GM21529 (cell line): ENCODE measurements around the gene BATF2.
A peak's percentile ranks its signal among the peaks of the same experiment; 100 is the strongest.
"Not testable (repeated sequence)": the region's sequence is repeated elsewhere in the genome, so short reads cannot be mapped to it uniquely, and the experiment has no call there.

Source experiments
- ATAC-seq: cut with Tn5 transposase; IDR thresholded peaks from one replicate; pipeline ENCODE4 v1.9.1; 2021; ENCODE audit not compliant: unreplicated experiment

Gene BATF2

DNA sequence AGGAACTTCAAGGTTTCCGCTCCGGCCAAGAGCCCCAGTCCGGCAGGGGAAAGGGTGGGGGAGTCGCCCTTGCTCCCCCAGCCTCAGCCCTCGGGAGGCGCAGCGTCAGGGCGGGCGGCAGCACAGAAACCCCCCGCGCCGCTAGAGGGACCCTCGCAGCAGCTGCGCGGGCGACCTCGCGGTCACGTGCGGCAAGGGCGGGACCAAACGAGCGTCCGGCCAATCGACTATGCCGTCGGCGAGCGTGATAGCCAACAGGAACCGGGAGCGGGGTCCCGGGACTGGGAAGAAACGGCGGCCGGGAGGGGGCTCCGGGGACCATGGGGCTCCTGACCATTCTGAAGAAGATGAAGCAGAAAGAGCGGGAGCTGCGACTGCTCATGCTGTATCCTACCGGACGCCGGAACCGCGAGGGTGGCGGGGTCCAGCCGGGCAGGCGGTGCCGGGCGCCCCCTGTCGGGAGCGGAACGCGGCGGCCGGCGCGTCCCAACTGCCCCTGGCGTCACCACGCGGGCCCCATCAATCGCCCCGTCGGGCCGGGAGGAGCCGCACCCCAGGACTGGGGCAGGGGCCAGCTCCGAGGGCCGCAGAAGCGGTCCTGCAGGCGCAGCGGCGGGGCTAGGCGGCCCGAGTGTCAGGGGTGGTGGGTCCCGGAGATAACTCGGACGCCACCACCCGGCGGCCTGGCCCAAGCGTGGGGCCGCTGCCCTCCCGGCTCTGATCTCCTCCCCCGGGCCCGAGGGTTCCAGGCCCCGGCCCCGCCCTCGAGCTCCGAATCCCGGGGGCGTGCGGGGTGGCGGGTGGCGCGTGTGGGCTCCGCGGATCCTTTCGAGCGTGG, 17.3 kb upstream of the BATF2 start, which contains the start of gene ARL2:
Gene ARL2 (plus strand): TSS at position 273 of the 838 bp plus-strand sequence. CDS start 48 bp downstream, at position 321.
- ATAC-seq, result peak; percentile 74

DNA sequence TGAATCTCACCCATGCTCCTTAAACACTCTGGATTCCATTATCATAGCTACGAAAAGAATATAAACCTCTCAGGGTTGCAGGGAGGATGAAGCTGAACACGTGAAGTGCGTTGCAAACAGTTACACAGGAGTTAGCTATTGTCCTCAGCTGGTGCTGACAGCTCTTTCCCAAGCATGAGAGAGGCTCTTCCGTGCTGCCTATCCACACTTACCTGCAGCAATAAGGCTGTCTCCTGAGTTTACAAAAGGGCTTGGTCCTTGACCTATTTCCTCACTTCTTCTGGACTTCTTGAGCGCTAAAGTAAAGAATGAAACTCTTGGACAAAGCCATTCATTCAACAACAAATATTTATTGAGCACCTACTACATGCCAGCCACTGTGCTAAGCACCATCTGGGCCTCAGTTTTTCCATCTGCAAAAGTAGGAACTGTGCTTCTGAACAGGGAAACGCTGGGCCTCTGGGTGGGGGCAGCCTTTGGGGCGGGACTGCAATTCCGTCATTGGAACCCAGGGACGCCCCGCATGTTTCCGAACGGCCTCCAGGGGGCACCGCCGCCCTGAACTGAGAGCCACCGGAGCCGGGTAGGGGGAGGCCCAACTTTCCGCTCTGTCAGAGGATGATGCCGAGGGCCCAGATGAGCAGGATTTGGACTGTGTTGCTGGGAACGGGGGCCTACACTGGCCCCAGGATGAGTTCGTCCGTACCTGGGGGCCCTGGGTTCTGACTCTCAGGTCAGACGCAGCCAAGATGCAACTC, 16.5 kb upstream of the BATF2 start:
- ATAC-seq, result peak; percentile 69

DNA sequence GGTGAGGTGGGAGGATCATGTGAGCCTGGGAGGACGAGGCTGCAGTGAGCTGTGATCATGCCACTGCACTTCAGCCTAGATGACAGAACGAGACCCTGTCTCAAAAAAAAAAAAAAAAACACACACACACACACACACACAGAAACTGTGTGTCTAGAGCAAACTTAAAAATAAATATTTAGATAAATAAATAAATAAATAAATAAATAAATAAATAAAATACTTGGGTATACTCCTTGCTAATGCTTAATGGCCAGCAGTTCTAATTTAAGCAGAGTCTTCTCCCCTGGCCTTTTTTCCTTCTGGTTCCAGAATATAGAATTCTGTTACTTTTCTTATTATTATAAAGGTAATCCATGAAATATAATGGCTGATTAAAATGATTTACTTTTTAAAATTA, 12.1 kb upstream of the BATF2 start:
- no peak for ATAC-seq

DNA sequence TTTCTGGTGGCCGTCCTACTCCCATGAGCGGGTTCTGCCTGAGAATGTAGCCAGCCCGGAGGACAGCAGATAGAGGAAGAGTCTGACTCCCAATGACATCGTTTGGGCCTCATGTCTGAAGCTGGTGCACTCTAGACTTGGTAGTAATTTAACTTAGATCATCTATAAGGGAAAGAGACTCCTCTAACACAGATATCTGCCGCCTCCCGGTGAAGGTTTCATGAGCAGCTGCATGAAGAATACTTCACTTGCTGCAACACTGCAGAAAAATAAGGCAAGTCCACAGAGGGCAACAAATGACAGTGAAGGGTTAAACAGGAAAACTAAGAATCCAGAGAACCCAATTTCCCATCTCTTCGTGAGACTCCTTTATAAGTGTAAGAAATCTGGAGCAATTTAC, 11.2 kb upstream of the BATF2 start:
- ATAC-seq, result no peak

DNA sequence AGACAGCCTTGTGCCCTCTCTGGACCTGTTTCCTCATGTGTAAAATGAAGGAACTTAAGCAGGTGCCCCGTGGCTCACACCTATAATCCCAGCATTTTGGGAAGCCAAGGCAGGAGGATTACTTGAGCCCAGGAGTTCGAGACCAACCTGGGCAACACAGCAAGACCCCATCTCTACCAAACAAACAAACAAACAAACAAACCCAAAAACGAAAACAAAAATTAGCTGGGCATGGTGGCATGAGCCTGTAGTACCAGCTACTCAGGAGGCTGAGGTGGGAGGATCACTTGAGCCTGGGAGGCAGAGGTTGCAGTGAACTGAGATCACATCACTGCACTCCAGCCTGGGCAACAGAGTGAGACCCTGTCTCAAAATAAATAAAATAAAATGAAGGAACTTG, 7.2 kb upstream of the BATF2 start:
- ATAC-seq, result not testable (repeated sequence)

DNA sequence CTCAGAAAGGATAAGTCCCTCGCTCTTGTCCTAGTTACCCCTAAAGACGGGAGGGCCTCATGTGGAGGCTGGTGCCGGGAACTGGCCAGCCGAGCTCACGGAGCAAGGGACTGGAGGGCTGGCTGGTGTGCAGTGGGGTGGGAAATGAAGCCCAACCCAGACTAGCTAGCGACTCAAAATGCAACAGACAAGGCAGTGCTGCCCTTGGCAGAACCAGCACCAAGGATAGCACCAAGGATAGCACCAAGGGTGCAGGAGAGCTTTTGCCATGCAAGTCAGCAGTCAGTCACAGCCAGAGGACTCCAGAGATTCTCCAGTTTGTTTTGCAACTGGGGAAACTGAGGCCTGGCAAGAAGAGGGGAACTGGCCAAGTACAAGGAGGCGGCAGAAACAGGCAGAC, 6.5 kb upstream of the BATF2 start:
- ATAC-seq, result no peak

DNA sequence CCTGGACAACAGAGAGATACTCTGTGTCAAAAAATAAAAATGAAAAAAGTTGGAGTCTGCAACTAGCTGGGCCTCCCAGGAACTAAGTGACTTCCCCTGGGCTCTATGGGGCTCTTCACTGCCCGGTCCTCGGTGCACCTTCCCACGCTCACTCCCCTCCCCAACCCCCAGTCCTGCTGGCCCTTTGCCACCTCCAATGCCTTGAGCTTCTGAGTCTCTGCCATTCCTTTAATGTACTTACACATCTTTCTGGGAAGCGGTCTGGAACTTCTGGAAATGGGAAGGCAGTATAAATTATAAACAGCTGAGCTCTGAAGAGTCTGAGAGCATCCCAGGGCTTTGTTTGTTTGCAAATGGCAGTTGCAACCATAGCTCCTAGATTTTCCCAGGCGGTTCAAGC, 5.9 kb upstream of the BATF2 start:
- no peak for ATAC-seq

DNA sequence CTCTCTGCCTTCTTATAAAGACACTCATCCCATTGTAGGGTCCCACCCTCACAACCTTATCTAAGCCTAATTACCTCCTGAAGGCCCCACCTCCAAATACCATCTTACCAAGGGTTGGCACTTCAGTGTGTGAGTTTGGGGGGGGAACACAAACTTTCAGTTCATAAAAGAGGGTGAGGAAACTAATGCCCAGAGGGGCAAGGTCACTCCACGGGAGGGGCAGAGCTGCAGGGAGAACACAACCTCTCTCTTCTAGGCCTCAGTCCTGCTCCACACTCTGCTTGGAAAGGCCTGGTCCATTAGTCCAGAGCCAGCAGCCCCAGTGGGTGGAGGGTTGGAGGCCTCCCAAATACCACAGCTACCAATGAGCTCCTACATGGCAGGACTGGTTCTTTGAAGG, 2.7 kb upstream of the BATF2 start:
- ATAC-seq, result no peak

DNA sequence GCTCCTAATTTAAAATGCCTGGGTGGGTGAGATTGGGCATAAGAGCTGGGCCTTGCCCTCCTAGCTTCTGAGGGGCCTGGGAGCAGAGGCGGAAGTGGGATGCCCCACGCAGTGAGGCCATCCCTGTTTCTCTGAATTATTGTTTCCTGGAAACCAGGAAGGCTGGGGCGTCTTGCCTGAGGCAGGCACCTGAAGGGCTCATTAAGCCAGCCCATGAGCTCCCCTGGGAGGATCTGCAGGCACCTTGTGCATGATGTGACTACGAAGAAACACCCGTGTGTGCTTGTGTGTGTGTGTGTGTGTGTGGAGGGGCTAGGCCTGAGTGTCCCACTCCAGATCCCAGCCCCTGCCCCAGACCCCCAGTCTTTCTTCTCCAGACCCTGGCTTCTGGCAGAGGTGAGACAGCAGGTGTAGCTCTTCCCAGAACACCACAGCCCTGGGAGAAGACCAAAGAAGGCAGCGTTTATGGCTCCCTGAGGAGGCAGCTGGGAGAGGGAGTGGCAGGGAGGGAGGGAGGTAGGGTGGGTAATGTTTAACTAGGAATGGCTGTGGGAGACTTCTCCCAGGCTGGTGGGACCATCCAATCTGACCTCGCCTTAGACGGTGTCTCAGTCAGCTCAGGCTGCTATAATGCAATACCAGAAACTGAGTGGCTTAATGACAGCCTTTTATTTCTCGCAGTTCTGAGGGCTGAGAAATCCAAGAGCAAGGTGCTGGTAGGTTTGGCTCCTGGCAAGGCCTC, 2.1 kb upstream of the BATF2 start:
- no peak for ATAC-seq

DNA sequence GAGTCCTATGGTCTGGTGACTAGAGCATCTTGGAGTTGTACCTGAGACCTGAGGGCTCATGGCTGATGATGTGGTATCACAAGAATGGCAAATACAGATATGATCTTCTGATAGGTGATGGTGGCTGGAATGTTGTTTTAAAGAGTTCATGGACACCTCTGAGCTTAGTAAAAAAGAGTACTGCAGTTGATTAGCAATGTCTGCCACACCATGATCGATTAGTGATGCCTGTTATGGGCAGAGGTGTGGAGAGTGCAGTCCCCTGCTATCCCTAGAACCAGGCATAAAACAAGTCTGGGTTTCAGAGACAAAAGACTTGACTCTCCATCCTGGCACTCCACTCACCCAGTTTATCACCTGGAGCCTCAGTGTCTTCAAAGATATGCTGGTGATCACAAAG, 1.4 kb upstream of the BATF2 start:
- no peak for ATAC-seq

DNA sequence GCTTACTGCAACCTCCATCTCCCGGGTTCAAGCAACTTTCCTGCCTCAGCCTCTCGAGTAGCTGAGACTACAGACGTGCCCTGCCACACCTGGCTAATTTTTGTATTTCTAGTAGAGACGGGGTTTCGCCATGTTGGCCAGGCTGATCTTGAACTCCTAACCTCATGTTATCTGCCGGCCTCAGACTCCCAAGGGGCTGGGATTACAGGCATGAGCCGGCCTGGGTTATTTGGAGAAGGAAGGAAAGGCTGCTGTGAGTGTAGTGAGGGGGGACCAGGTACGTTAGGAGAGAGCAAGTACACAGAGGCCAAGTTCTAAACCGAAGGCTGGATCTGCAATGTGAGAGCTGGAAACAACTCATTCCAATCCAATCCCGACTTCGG, 453 bp downstream of the BATF2 start:
- no peak for ATAC-seq

DNA sequence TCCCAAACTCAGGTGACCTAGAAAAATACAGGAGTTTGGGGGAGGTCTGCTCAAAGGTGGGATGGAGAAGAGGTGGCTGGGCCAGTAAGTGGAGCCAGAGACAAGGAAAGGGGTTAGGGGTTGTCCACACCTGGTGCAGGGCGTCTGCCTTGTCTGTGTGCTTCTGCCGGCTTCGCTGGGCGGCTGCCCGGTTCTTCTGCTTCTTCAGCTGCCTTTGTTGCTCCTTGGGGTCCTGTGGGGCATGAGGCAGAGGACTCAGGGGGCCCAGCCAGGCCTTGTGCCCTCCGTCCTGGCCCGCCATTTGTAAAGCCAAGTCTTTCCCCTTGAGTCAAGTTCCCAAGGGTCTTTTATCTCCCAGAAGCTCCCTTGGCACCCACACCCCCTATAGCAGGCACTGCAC, 2.5 kb downstream of the BATF2 start:
- no peak for ATAC-seq

DNA sequence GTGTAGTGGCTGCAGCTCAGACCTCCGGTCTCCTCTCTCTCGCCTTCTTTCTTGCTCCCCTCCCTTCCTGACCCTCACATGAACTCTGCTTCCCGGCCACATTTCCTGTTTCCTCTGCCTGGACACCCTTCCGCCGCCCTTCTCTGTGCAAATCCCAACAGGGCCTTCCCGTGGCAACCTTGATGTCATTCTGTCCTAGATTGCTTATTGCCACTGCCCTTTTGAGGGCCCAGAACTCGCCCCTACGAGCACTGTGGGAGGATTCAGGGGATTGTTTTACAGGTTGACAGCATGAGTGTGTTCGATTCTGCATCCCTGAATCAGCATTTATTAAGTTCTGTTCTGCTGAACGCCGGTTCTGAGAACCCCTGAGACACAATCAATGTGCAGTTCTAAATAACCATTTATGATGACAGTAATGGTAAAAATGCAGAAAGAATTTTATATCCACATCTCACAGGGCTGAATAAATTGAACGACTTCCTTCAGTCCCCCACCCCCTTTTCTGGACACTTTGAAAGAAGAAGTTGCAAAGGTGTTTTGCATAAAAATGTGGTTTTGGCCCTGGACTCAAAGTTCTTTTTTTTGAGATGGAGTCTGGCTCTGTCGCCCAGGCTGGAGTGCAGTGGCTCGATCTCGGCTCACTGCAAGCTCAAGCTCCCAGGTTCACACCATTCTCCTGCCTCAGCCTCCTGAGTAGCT, 6.4 kb downstream of the BATF2 start:
- no peak for ATAC-seq

DNA sequence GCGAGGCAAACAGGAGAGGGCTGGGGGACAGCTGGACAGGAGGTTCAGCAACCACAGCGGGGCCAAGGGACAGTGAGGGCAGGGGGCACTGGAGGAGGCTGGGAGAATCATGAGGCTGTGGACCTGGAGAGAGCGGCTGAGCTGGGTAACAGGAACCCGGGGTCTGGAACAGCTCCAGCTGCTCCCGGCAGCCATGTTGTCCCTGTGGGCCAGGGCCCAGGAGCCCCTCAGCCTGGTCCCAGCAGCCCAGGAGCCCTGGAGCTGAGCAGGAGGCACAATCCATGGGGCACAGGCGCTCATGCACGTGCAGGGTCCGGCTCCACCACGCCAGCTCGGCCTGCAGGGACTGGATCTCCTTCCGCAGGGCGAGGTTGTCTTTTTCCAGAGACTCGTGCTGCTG, 7.4 kb downstream of the BATF2 start:
- ATAC-seq, result no peak

DNA sequence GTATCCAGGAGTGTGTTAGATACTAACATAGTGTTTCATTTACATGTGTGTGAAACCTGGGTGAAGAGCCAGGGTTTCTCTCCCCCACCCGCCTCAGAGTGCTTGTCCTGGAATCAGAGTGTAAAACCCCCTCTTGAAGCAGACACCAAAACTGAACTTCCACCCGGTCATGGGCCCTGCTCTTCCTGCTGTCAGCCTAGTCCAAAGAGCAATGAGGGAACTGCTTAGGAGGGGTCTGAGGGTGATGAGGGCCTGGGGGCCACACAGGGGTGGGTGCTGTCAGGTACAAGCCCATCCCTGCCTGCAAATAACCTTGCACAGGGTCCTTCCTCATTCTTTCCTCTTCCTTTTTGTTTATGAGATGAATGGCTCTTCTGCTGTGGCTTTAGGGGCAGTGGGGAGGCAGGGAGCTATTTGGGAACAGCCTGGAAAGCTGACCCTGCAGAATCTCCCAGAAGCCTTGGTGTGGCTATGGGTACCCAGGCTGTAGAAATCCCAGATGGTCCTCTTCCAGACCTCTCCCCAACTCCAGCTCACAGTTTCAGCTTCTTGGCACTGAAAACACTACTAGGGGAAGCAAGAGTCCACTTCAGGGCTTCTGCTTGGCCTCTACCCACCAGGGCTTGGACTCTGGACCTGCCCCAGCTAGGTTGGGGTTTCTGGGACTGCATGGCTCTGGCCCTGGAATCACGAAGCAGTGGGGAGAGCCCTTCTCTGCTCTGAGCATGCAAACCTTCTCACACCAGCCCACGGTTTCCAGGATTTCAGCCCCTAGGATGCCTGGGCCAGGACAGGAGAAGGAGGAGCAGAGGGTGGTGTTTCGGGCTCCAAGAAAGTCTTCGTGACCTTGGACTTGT, 8.5 kb downstream of the BATF2 start:
- no peak for ATAC-seq

DNA sequence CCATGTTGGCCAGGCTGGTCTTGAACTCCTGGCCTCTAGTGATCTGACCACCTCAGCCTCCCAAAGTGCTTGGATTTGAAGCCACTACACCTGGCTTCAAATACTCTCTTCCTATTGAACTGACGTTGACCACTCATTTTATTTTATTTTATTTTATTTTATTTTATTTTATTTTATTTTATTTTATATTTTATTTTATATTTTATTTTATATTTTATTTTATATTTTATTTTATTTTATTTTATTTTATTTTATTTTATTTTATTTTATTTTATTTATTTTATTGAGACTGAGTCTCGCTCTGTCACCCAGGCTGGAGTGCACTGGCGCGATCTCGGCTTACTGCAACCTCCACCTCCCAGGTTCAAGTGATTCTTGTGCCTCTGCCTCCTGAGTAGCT, 13.4 kb downstream of the BATF2 start:
- ATAC-seq, result not testable (repeated sequence)

DNA sequence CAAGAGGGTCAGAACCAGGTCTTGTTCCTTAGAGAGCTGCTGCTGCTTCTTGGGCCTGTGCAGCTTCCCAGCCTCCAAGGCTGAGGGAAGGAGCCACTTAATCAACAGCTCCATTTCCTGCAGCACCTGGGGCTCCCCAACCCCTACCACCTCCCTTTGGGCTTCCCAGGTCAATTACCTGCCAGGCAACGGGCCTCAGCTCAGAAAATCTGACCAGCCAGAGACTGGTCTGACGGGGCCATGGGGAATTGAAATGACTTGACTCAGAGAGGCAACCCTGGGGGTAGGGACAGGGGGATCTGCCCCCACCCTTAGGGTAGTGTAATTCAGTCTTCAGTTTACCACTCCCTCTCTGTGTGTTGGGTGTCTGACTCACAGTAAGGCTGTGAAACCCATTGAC, 20.1 kb downstream of the BATF2 start:
- no peak for ATAC-seq

DNA sequence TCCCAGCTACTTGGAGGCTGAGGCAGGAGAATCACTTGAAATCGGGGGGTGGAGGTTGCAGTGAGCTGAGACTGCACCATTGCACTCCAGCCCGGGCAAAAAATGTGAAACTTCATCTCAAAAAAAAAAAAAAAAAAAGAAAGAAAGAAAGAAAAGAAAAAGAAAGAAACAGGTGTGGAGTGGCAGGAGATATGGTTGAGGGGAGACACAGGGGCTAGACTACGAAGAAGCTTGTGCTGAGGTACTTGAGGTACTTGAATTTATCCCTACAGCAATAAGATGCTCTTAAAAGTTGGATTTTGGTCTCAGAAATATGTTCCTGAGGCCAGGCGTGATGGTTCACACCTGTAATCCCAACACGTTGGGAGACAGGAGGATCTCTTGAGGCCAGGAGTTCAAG, 22.6 kb downstream of the BATF2 start:
- no peak for ATAC-seq

DNA sequence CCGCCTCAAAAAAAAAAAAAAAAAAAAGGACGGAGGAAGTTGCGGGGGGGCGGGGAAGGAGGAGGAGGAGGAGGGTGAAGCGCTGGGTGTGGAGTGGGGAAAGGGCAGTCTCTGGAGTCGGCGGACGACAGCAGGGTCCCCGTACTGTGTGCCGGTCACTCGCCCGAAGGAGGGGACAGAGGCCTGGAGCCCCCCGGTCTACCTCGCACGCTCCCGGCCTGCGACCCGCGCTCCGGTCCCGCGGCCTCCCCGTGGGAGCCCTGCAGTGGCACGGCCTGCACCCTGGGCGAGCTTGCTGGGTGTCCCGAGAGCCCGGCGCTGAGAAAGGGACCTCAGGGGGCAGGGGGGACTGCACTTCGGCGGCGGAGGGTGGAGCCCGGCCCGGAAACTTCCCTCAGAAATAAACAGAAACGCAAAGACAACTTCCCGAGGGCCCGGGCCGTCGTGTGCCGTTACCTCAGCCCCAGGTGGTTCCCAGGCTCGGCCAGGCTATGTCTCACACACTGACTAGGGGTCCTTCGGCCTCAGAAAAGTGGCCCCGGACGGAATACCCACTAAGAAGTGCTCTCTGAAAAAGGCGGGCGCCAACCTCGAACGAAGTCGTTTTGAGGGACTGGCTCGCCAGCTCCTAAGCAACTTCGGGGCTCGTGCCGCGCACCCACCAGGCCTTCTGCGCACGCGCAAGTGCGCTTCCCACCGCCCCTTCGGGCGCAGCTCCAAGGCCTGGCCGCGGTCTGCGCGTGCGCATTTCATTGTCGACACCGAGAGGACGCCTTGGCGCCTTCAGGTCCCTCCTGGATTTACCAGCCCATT, 25.1 kb downstream of the BATF2 start, which contains the start of gene MAJIN:
Gene MAJIN (minus strand): TSS at position 688 of the 813 bp plus-strand sequence. CDS start 12,703 bp downstream, outside the sequence.
- ATAC-seq, result no peak
